BLaER1 treated with 17β-estradiol and CSF1 and Interleukin-3, amounts not matched to agents 10 nM and 100 nM (cell line): ENCODE results near the gene MAML2.

Experiments used
- H3K27ac ChIP-seq, 11 experiments: shearing (Covaris generic); formaldehyde crosslinking; 2 replicates each; pipeline ENCODE4 v1.8.1; 2022
- H3K27me3 ChIP-seq, 11 experiments: shearing (Covaris generic); formaldehyde crosslinking; 2 replicates each; pipeline ENCODE4 v1.8.1; 2022
- H3K36me3 ChIP-seq, 11 experiments: shearing (Covaris generic); formaldehyde crosslinking; 2 replicates each; pipeline ENCODE4 v1.8.1; 2022
- H3K4me1 ChIP-seq, 10 experiments: shearing (Covaris generic); formaldehyde crosslinking; 2 replicates each; pipeline ENCODE4 v1.8.1; 2022
- H3K4me2 ChIP-seq, 11 experiments: shearing (Covaris generic); formaldehyde crosslinking; 2 replicates each; pipeline ENCODE4 v1.8.1; 2022
- H3K4me3 ChIP-seq, 10 experiments: shearing (Covaris generic); formaldehyde crosslinking; 2 replicates each; pipeline ENCODE4 v1.8.1; 2022
- H3K9ac ChIP-seq, 11 experiments: shearing (Covaris generic); formaldehyde crosslinking; 2 replicates each; pipeline ENCODE4 v1.8.1; 2022
- H3K9me3 ChIP-seq, 11 experiments: shearing (Covaris generic); formaldehyde crosslinking; replicated peaks in 1 of 11; 2 replicates each; pipeline ENCODE4 v1.8.1; 2022
- H4K20me1 ChIP-seq, 11 experiments: shearing (Covaris generic); formaldehyde crosslinking; 2 replicates each; pipeline ENCODE4 v1.8.1; 2022
- Cebpa-rat ChIP-seq, 11 experiments: shearing (Covaris generic); IDR thresholded peaks; 2 replicates each; pipeline ENCODE4 v1.8.1; 2022

Gene MAML2

GRCh38 chr11:96145163-96145585 lies 197.8 kb downstream of the MAML2 start:
- no peak overlapping the region for H3K9ac ChIP-seq
- H3K36me3 ChIP-seq, result peaks cover 0 to 65% (median 0%) of the 10 kb centered on the region in 11 experiments; a peak in 3 of 22 replicates
- H3K27ac ChIP-seq, result no peak overlapping the region
- no peaks in the 10 kb centered on the region for H3K27me3 ChIP-seq
- peaks cover 0 to 46% (median 0%) of the 10 kb centered on the region in 10 experiments; a peak in 6 of 20 replicates for H3K4me1 ChIP-seq
- peak overlapping the region in 2 of 11 experiments; percentile 17 to 32; a peak in 2 of 22 replicates for H3K4me2 ChIP-seq
- no peak overlapping the region for H3K4me3 ChIP-seq
- no peaks in the 10 kb centered on the region for H3K9me3 ChIP-seq
- H4K20me1 ChIP-seq, result peaks cover 0 to 31% (median 0%) of the 10 kb centered on the region in 11 experiments; a peak in 3 of 22 replicates
- no peak for TF ChIP-seq Cebpa-rat (IDR thresholded peaks at IDR 0.05)

- Histone ChIP-seq H3K4me1 (peaks cover 0 to 46% (median 0%) of the 10 kb centered on the region in 10 experiments; a peak in 4 of 20 replicates), H3K4me3 (no peak overlapping the region), H3K4me2 (no peak overlapping the region), H3K27me3 (no peaks in the 10 kb centered on the region), H4K20me1 (peaks cover 0 to 31% (median 0%) of the 10 kb centered on the region in 11 experiments; a peak in 3 of 22 replicates), H3K27ac (no peak overlapping the region), H3K9ac (no peak overlapping the region), H3K36me3 (peaks cover 0 to 64% (median 0%) of the 10 kb centered on the region in 11 experiments; a peak in 3 of 22 replicates), H3K9me3 (no peaks in the 10 kb centered on the region)
- TF ChIP-seq Cebpa-rat (IDR thresholded peaks at IDR 0.05), result no peak
These were observed 198.4 kb downstream of the MAML2 start for GRCh38 chr11:96144553-96144952.

- H4K20me1 ChIP-seq, result peaks cover 0 to 31% (median 0%) of the 10 kb centered on the region in 11 experiments; a peak in 3 of 22 replicates
- no peak overlapping the region for H3K9ac ChIP-seq
- peaks cover 0 to 64% (median 0%) of the 10 kb centered on the region in 11 experiments; a peak in 3 of 22 replicates for H3K36me3 ChIP-seq
- peaks cover 0 to 47% (median 0%) of the 10 kb centered on the region in 10 experiments; a peak in 4 of 20 replicates for H3K4me1 ChIP-seq
- no peak overlapping the region for H3K27ac ChIP-seq
- peaks cover 0 to 6% (median 0%) of the 10 kb centered on the region in 11 experiments; a peak in 2 of 22 replicates for H3K9me3 ChIP-seq
- H3K4me2 ChIP-seq, result no peak overlapping the region
- H3K4me3 ChIP-seq, result no peak overlapping the region
- no peak for TF ChIP-seq Cebpa-rat (IDR thresholded peaks at IDR 0.05)
- H3K27me3 ChIP-seq, result no peaks in the 10 kb centered on the region
These were observed 199.9 kb downstream of the MAML2 start for GRCh38 chr11:96143041-96143521.

GRCh38 chr11:96141626-96142025 lies 201.4 kb downstream of the MAML2 start:
- Histone ChIP-seq H3K36me3 (peaks cover 0 to 57% (median 0%) of the 10 kb centered on the region in 11 experiments; a peak in 3 of 22 replicates), H4K20me1 (peaks cover 0 to 40% (median 0%) of the 10 kb centered on the region in 11 experiments; a peak in 3 of 22 replicates), H3K27me3 (no peaks in the 10 kb centered on the region), H3K27ac (no peak overlapping the region), H3K4me3 (no peak overlapping the region), H3K9me3 (peaks cover 0 to 6% (median 0%) of the 10 kb centered on the region in 11 experiments; a peak in 2 of 22 replicates), H3K9ac (no peak overlapping the region), H3K4me2 (no peak overlapping the region), H3K4me1 (peaks cover 0 to 57% (median 1%) of the 10 kb centered on the region in 10 experiments; a peak in 7 of 20 replicates)
- no peak for TF ChIP-seq Cebpa-rat (IDR thresholded peaks at IDR 0.05)

GRCh38 chr11:96139691-96140090 lies 203.3 kb downstream of the MAML2 start:
- peaks cover 0 to 51% (median 0%) of the 10 kb centered on the region in 11 experiments; a peak in 3 of 22 replicates for H3K36me3 ChIP-seq
- peaks cover 0 to 67% (median 2%) of the 10 kb centered on the region in 10 experiments; a peak in 8 of 20 replicates for H3K4me1 ChIP-seq
- H3K4me3 ChIP-seq, result no peak overlapping the region
- no peak for TF ChIP-seq Cebpa-rat (IDR thresholded peaks at IDR 0.05)
- no peaks in the 10 kb centered on the region for H3K27me3 ChIP-seq
- peaks cover 0 to 46% (median 0%) of the 10 kb centered on the region in 11 experiments; a peak in 3 of 22 replicates for H4K20me1 ChIP-seq
- peaks cover 0 to 6% (median 0%) of the 10 kb centered on the region in 11 experiments; a peak in 2 of 22 replicates for H3K9me3 ChIP-seq
- H3K4me2 ChIP-seq, result peak overlapping the region in 1 of 11 experiments; percentile 41; a peak in 1 of 22 replicates
- no peak overlapping the region for H3K9ac ChIP-seq
- no peak overlapping the region for H3K27ac ChIP-seq

- Histone ChIP-seq H3K27ac (peak overlapping the region in 2 of 11 experiments; percentile 13 to 16; a peak in 1 of 22 replicates), H3K9ac (no peak overlapping the region)
These were observed 205.6 kb downstream of the MAML2 start for GRCh38 chr11:96137373-96137772.

GRCh38 chr11:96136613-96137298 lies 206.2 kb downstream of the MAML2 start:
- Histone ChIP-seq H3K27ac (peak overlapping the region in 2 of 11 experiments; percentile 13 to 16; a peak in 2 of 22 replicates), H4K20me1 (peaks cover 0 to 30% (median 0%) of the 10 kb centered on the region in 11 experiments; a peak in 2 of 22 replicates)
- TF ChIP-seq Cebpa-rat (IDR thresholded peaks at IDR 0.05), result no peak

More at GRCh38 chr11:96137373-96137772, 205.6 kb downstream of the MAML2 start:
- peak overlapping the region in 2 of 11 experiments; percentile 56 to 71; a peak in 3 of 22 replicates for H3K4me2 ChIP-seq
- no peaks in the 10 kb centered on the region for H3K27me3 ChIP-seq
- H4K20me1 ChIP-seq, result peaks cover 0 to 32% (median 0%) of the 10 kb centered on the region in 11 experiments; a peak in 3 of 22 replicates
- TF ChIP-seq Cebpa-rat (IDR thresholded peaks at IDR 0.05), result no peak
- H3K4me3 ChIP-seq, result no peak overlapping the region
- H3K4me1 ChIP-seq, result peaks cover 0 to 63% (median 2%) of the 10 kb centered on the region in 10 experiments; a peak in 8 of 20 replicates
- peaks cover 0 to 53% (median 0%) of the 10 kb centered on the region in 11 experiments; a peak in 3 of 22 replicates for H3K36me3 ChIP-seq
- peaks cover 0 to 6% (median 0%) of the 10 kb centered on the region in 11 experiments; a peak in 2 of 22 replicates for H3K9me3 ChIP-seq

GRCh38 chr11:96134602-96135001 lies 208.4 kb downstream of the MAML2 start:
- H3K36me3 ChIP-seq, result peaks cover 0 to 45% (median 0%) of the 10 kb centered on the region in 11 experiments; a peak in 3 of 22 replicates
- TF ChIP-seq Cebpa-rat (IDR thresholded peaks at IDR 0.05), result no peak
- peaks cover 0 to 50% (median 2%) of the 10 kb centered on the region in 10 experiments; a peak in 8 of 20 replicates for H3K4me1 ChIP-seq
- peaks cover 0 to 15% (median 0%) of the 10 kb centered on the region in 11 experiments; a peak in 2 of 22 replicates for H4K20me1 ChIP-seq
- H3K9me3 ChIP-seq, result peaks cover 0 to 6% (median 0%) of the 10 kb centered on the region in 11 experiments; a peak in 2 of 22 replicates
- H3K4me2 ChIP-seq, result peak overlapping the region in 3 of 11 experiments; percentile 36 to 71 (median 66); a peak in 5 of 22 replicates
- no peak overlapping the region for H3K9ac ChIP-seq
- H3K4me3 ChIP-seq, result no peak overlapping the region
- H3K27ac ChIP-seq, result peak overlapping the region in 3 of 11 experiments; percentile 38 to 70 (median 60); a peak in 5 of 22 replicates
- no peaks in the 10 kb centered on the region for H3K27me3 ChIP-seq

More at GRCh38 chr11:96136613-96137298, 206.2 kb downstream of the MAML2 start:
- no peaks in the 10 kb centered on the region for H3K27me3 ChIP-seq
- no peak overlapping the region for H3K4me3 ChIP-seq
- peaks cover 0 to 63% (median 2%) of the 10 kb centered on the region in 10 experiments; a peak in 8 of 20 replicates for H3K4me1 ChIP-seq
- H3K9ac ChIP-seq, result no peak overlapping the region
- peak overlapping the region in 3 of 11 experiments; percentile 11 to 71 (median 56); a peak in 4 of 22 replicates for H3K4me2 ChIP-seq
- peaks cover 0 to 53% (median 0%) of the 10 kb centered on the region in 11 experiments; a peak in 3 of 22 replicates for H3K36me3 ChIP-seq
- H3K9me3 ChIP-seq, result peaks cover 0 to 6% (median 0%) of the 10 kb centered on the region in 11 experiments; a peak in 2 of 22 replicates
